GM18526 (cell line): ENCODE results near the gene ARHGAP33.

Experiments
- POLR2A ChIP-seq: IDR thresholded peaks from 3 replicates; pipeline ENCODE4 v1.6.1; 2011; ENCODE audit not compliant: insufficient read length; ENCODE audit errors: extremely low read depth

ARHGAP33 gene

GRCh38 chr19:35777961-35778360 lies 2.6 kb downstream of the ARHGAP33 start:
- no peak for TF ChIP-seq POLR2A

GRCh38 chr19:35779033-35779432 lies 3.7 kb downstream of the ARHGAP33 start:
- TF ChIP-seq POLR2A, result no peak

GRCh38 chr19:35780058-35780457 lies 4.7 kb downstream of the ARHGAP33 start:
- TF ChIP-seq POLR2A, result no peak

GRCh38 chr19:35780717-35781116 lies 5.4 kb downstream of the ARHGAP33 start:
- TF ChIP-seq POLR2A, result no peak

GRCh38 chr19:35781650-35782049 lies 6.3 kb downstream of the ARHGAP33 start:
- TF ChIP-seq POLR2A, result no peak

GRCh38 chr19:35782589-35782988 lies 7.2 kb downstream of the ARHGAP33 start:
- TF ChIP-seq POLR2A, result no peak

- no peak for TF ChIP-seq POLR2A
These were observed 8.4 kb downstream of the ARHGAP33 start for GRCh38 chr19:35783469-35784434.

GRCh38 chr19:35784503-35785338 lies 9.4 kb downstream of the ARHGAP33 start:
- no peak for TF ChIP-seq POLR2A

- TF ChIP-seq POLR2A, result no peak
These were observed 9.9 kb downstream of the ARHGAP33 start for GRCh38 chr19:35785339-35785627.

GRCh38 chr19:35786299-35787160 lies 11.2 kb downstream of the ARHGAP33 start:
- no peak for TF ChIP-seq POLR2A

GRCh38 chr19:35787227-35787799 lies 11.9 kb downstream of the ARHGAP33 start:
- TF ChIP-seq POLR2A, result no peak

GRCh38 chr19:35788205-35788960 lies 13.0 kb downstream of the ARHGAP33 start:
- no peak for TF ChIP-seq POLR2A

GRCh38 chr19:35789195-35789977 lies 14.0 kb downstream of the ARHGAP33 start:
- no peak for TF ChIP-seq POLR2A
